HCT116 (cell line): ENCODE measurements around the gene IL1R1.

ENCODE experiments used
- CTCF ChIP-seq, 3 experiments: fragments of 200-600 bp in 1 of 3; sonication (generic) in 1 of 3; IDR thresholded peaks in 2 of 3; conservative IDR thresholded peaks in 1 of 3; 2 replicates each; pipeline ENCODE4 v1.5.1; 2012 to 2017; ENCODE audit warnings: low read depth in 2 of 3, low read length in 2 of 3, antibody characterized with exemption in 1 of 3, borderline replicate concordance in 1 of 3, control low read depth in 1 of 3, mild to moderate bottlenecking in 1 of 3, mixed read lengths in 1 of 3, mixed run types in 1 of 3, moderate library complexity in 1 of 3; ENCODE audit not compliant: insufficient read depth in 1 of 3
- ELF1 ChIP-seq: IDR thresholded peaks from 2 replicates; pipeline ENCODE4 v1.6.1; 2012; ENCODE audit warnings: low read depth, borderline replicate concordance
- JUND ChIP-seq: IDR thresholded peaks from 2 replicates; pipeline ENCODE4 v1.6.1; 2012
- MAX ChIP-seq: IDR thresholded peaks from 2 replicates; pipeline ENCODE4 v1.6.1; 2012
- POLR2AphosphoS5 ChIP-seq: IDR thresholded peaks from 2 replicates; pipeline ENCODE4 v1.6.1; 2011; ENCODE audit warnings: mild to moderate bottlenecking, low read depth, low read length, moderate library complexity
- ZBTB33 ChIP-seq: IDR thresholded peaks from 2 replicates; pipeline ENCODE4 v1.6.1; 2011; ENCODE audit warnings: mild to moderate bottlenecking, low read length, moderate library complexity; ENCODE audit not compliant: insufficient replicate concordance; ENCODE audit errors: extremely low read depth

- TF ChIP-seq CTCF (IDR thresholded peaks at IDR 0.05 in 2 of 3, conservative IDR thresholded peaks at IDR 0.05 in 1 of 3; ENCODE audit: borderline replicate concordance in 1 of 3, insufficient read depth in 1 of 3, low read depth in 2 of 3, low read length in 2 of 3): no peak
- TF ChIP-seq POLR2AphosphoS5: no peak
- no peak for TF ChIP-seq JUND
- no peak for TF ChIP-seq MAX
- no peak for TF ChIP-seq ELF1
- no peak for TF ChIP-seq ZBTB33
These were observed 16.7 kb downstream of the IL1R1 start for GRCh38 chr2:102159295-102159694.
